Frontal cortex (tissue), 4 donors: ENCODE results near the gene EMC6. TPM values are rescaled to one million over a fixed set of nuclear protein-coding genes. Genes with fewer than 3 reads are reported as not detected.

Experiments used
- DNase-seq, 2 donors: peaks; one replicate each; pipeline ENCODE4 v3.0.0; 2012; ENCODE audit warnings: low spot score in 2 of 2
- FAIRE-seq: peaks from 2 replicates; lab custom pipeline; 2012; peaks lifted over from hg19 to GRCh38; lab: Jason Lieb, UNC
- total RNA-seq: library from RNA; depleted of rRNA; stranded (reverse); fragments of >200 nt; gene quantifications from one replicate; pipeline ENCODE4 v1.2.3, GENCODE V29; 2014
- donor health status: control.
- donor health status: control.
- donor health status: control.

The EMC6 gene
- total RNA-seq, 1 donor from 2014 or later = 7.3 TPM

GRCh38 chr17:3647769-3648555, 20.6 kb upstream of the EMC6 start:
- FAIRE-seq = no peak
- DNase-seq = peak in 1 of 2 donors; percentile 72

GRCh38 chr17:3655766-3656165, 12.8 kb upstream of the EMC6 start:
- DNase-seq (no peak), FAIRE-seq (no peak)

- DNase-seq (no peak), FAIRE-seq (no peak)
Observed at GRCh38 chr17:3656353-3656752, 12.3 kb upstream of the EMC6 start.

- DNase-seq (no peak), FAIRE-seq (no peak)
Observed at GRCh38 chr17:3656755-3657587, 11.6 kb upstream of the EMC6 start.

- DNase-seq (no peak), FAIRE-seq (no peak)
Observed at GRCh38 chr17:3657588-3657869, 11.1 kb upstream of the EMC6 start.

GRCh38 chr17:3657874-3658783, 10.5 kb upstream of the EMC6 start:
- FAIRE-seq (no peak), DNase-seq (peak in 1 of 2 donors; percentile 55)

- DNase-seq (no peak), FAIRE-seq (no peak)
Observed at GRCh38 chr17:3658784-3659449, 9.7 kb upstream of the EMC6 start.

GRCh38 chr17:3659541-3660111, 9.0 kb upstream of the EMC6 start:
- FAIRE-seq = no peak
- peak in 1 of 2 donors; percentile 61 for DNase-seq

GRCh38 chr17:3660311-3660891, 8.2 kb upstream of the EMC6 start:
- FAIRE-seq = no peak
- DNase-seq = no peak

GRCh38 chr17:3663102-3664011, 5.3 kb upstream of the EMC6 start:
- no peak for DNase-seq
- no peak for FAIRE-seq

GRCh38 chr17:3665834-3666233, 2.8 kb upstream of the EMC6 start:
- no peak for FAIRE-seq

GRCh38 chr17:3666516-3666915, 2.1 kb upstream of the EMC6 start:
- no peak for DNase-seq
- FAIRE-seq = no peak

More at GRCh38 chr17:3665834-3666233, 2.8 kb upstream of the EMC6 start:
- DNase-seq = no peak

- FAIRE-seq = no peak
Observed at GRCh38 chr17:3667366-3668278, 990 bp upstream of the EMC6 start.

GRCh38 chr17:3669085-3669347, 404 bp downstream of the EMC6 start:
- no peak for DNase-seq
- FAIRE-seq = no peak

More at GRCh38 chr17:3667366-3668278, 990 bp upstream of the EMC6 start:
- DNase-seq = peak; percentile 65 to 80

- no peak for FAIRE-seq
- DNase-seq = no peak
Observed at GRCh38 chr17:3669548-3669947, 936 bp downstream of the EMC6 start.

GRCh38 chr17:3672571-3672970, 4.0 kb downstream of the EMC6 start:
- DNase-seq (no peak), FAIRE-seq (no peak)

GRCh38 chr17:3675886-3676285, 7.3 kb downstream of the EMC6 start:
- FAIRE-seq (no peak), DNase-seq (no peak)
